Measurements from ENCODE around the gene SLC11A2.
"Not testable (repeated sequence)": the region's sequence is repeated elsewhere in the genome, so short reads cannot be mapped to it uniquely, and the experiment has no call there.

Gene SLC11A2

DNA sequence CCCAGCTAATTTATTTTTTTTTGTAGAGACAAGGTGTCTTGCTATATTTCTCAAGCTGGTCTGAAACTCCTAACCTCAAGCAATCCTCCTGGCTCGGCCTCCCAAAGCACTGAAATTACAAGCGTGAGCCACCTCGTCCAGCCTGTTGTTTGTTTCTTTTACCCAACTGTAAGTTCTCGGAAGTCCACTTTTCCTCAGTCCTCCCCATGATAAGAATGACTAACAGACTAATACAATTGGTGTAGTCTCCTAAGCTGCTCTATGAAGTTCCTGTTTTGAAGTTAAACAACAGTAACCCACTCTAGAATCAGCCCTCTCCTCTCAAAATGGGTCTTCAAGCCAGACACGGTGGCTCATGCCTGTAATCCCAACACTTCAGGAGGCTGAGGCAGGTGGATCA is 37.3 kb downstream of the SLC11A2 start:
- DNase-seq = no peak

GRCh38 chr12:50988051-50988450 is 38.1 kb downstream of the SLC11A2 start:
- DNase-seq = no peak

DNA sequence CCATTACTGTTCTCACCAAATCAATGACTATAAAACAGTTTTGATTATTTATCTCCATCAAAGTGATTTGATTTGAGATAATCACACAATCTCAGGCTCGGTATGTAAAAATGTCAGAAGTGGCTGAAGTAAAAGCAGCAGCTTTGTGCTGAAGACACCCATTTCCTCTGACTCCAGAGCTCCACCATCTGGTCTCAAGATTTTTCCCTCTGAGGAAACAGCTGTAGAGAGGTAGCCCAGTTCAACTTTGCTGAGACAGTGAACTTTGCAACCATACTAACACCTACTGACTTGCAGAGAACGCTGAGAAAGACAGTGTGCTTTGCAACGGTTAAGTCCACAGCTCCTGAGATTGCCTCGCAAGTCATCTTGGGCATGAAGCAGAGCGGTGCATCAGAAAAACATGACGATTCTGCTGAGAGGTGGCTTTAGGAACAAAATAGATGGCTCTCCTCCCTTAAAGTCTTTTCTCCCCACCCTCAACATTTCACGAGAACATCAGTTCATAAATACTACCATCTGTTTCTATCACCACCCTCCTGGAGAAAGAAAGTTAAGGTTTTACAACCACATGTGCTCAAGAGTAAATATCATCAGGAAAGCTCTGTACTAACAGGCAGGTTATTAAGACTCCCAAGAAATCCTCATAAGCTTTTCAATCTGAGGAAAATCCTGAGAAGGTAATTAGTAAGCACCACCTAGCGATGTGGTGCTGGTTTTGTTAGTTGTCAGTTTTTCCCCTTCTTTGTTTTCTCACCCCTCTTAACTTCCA is 39.0 kb downstream of the SLC11A2 start:
- peak; percentile 43 for DNase-seq

GRCh38 chr12:50985322-50985721 is 40.9 kb downstream of the SLC11A2 start:
- no peak for DNase-seq

GRCh38 chr12:50984586-50985298 is 41.4 kb downstream of the SLC11A2 start:
- no peak for DNase-seq

DNA sequence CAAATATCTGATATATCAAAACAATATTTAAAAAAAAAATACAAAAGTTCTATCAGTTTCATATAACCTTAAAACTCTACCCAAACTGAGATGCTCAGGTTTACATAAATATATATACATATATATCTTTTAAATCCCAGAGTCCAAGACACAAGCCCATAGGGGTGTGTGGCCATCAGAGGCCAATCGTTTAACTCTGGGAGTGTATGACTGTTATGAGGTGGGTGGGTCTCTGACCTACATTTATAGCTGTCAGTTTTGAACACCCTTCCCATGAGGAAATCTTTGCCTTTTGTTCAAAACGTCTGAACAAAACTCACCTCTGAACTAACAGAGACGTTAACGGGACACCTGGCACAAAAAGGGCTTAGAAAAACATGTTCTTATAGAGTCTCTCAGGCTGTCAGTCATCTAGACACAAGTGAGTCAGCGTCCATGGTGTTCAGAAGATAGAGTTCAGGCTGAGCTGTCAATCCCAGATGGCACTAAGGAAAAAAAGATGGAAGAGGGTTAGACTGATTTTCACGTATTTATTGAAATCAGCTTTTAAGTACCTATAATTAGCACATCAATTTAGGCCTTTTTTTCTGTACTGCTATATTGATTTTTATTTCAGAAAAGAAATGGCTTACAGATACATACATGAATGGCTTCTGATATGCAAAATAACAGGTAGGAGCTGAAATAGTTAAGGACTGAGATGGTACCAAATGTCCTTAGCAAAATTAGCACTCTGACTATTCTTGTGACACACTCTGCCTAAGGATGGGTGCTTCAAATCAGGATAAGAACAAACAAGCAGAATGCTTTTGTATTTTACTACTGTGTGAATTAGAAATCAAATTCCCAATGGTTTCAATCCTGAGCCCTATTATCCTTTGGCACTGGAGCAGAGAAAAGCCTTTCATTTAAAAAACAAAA is 44.6 kb downstream of the SLC11A2 start:
- DNase-seq = no peak

DNA sequence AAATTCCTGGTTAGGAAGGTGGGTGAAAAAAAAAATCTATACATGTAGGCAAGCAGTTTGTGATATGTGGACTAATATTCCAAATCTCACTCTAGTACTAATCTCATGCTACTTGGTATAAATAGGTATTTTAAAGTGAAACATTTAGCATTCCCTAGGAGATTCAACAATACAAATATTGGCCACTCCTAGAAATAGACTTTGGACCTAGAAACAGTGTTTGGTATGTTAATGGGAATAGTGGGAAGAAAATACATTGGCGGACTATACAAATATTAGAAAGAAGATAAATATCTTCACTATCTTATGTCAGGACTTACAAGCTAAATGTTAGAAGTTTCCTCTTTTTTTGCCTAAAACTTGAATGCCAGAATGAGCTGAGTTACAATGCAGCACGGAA is 45.6 kb downstream of the SLC11A2 start:
- DNase-seq = no peak

- peak; percentile 6 for DNase-seq
Measured at GRCh38 chr12:50979369-50980052, 46.7 kb downstream of the SLC11A2 start.

GRCh38 chr12:50971946-50972345 is 54.2 kb downstream of the SLC11A2 start:
- DNase-seq = no peak

GRCh38 chr12:50964432-50964831 is 61.8 kb downstream of the SLC11A2 start:
- DNase-seq = no peak

- no peak for DNase-seq
Measured at GRCh38 chr12:50961708-50962107, 64.5 kb downstream of the SLC11A2 start.

- DNase-seq = no peak
Measured at GRCh38 chr12:50960130-50960529, 66.1 kb downstream of the SLC11A2 start.

GRCh38 chr12:50955697-50956096 is 70.5 kb downstream of the SLC11A2 start:
- DNase-seq = no peak

DNA sequence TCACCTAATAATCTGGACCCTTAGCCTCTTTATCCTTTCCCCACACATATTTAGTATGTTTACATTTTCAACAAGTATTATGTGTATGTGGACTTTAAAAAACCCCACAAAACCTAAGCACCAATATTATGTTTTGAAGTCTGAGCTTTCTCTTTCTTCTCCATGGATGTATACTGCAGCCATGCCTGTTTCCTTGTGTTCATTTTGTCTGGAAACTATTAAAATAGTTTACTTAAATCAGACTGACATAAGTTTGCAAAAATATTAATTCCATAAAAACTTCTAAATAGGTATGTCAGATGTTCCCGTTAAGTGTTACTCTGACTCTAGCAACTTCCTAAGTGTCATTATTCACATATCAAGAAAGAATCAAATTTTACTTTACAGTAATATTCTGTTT is 70.9 kb downstream of the SLC11A2 start:
- no peak for DNase-seq

DNA sequence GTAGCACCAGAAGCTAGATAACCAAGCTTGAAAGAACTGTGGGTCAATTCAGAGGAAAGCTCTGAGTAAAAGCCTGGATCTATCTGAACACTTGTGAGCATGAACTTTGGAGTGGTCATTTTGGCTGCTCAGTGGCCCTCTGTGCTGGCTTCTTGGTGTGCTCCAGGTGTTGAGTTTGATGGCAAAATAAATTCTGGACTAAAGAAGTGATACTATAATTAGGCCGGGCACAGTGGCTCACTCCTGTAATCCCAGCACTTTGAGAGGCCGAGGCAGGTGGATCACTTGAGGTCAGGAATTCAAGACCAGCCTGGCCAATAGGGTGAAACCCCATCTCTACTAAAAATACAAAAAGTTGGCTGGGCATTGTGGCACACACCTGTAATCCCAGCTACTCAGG is 71.4 kb downstream of the SLC11A2 start:
- not testable (repeated sequence) for DNase-seq

GRCh38 chr12:50953047-50953446 is 73.1 kb downstream of the SLC11A2 start:
- no peak for DNase-seq

- DNase-seq = no peak
Measured at GRCh38 chr12:50952510-50952909, 73.7 kb downstream of the SLC11A2 start, which contains the start of gene HIGD1C. Gene HIGD1C (plus strand): TSS chr12:50952544. CDS start chr12:50953999, 1,455 bp downstream.

GRCh38 chr12:50951112-50951511 is 75.1 kb downstream of the SLC11A2 start:
- DNase-seq = no peak

- no peak for DNase-seq
Measured at GRCh38 chr12:50949801-50950302, 76.3 kb downstream of the SLC11A2 start.

- DNase-seq = no peak
Measured at GRCh38 chr12:50948798-50949197, 77.4 kb downstream of the SLC11A2 start.

DNA sequence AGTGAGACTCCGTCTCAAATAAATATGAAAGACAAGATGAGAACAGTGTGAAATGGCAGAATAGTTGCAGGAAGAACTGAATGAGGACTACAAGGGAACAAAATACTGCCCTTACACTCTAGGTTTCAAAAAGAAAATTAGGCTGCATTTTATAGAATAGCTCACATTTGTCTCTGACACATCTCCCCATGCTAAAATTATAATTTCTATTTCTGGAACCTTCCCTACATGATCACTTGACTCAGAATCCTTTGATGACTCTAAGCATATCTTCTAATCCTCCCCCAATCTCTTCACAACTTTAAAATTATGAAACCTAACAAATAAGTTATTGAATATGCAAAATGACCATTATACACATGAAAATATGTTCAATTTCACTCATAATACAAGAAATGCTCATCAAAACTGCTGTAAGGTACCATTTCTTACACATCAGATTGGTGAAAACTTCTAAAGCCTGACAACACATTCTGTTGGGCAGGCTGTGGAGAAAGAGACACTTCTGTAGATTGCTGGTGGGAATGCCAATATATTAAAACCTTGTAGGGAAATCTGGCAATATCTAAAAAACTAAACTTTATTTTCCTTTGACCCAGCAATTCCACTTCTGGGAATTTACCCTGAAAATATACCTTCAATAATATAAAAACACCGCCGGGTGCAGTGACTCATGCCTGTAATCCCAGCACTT is 78.1 kb downstream of the SLC11A2 start:
- DNase-seq = no peak

DNA sequence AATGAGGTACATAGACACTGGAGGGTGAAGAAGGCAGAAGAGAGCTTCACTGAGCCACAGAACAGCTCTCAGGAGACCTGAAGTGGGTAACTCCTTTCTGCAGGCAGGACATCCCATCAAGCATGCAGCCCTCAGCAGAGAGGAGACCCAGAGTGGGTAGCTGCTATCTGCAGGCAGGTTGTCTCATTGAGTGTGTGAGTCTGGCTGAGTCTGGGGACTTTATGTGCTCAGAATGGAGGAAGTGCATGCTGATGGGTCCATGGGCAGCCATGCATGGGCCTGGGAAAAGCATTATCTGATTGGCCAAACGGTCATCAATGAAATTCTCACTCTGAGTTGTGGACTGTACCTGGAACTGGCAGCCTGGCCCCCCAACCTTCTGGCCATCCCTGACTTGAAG is 88.5 kb downstream of the SLC11A2 start:
- no peak for DNase-seq
